ENCODE data around the gene SH3TC2.

Gene SH3TC2

DNA sequence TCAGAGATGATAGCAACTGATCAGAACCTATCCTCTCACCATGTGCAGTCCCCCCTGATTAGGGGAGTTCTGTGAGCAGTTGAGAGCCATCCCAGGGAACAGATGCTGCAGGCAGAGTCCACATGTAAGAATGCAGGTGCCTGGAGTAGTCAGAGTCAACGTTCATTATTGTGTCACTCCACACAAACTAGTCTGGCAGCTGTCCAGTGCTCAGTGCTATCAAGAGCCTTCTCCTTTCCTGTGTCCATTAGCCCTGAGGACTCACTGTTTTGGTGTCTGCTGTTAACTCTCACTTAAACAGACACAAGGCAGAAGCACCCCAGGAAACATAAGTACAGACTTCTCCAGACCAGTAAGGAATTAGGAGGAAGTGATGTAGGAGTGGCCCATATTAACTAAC, 2.5 kb downstream of the SH3TC2 start:
- DNase-seq (ENCODE audit: low read depth): no peak

DNA sequence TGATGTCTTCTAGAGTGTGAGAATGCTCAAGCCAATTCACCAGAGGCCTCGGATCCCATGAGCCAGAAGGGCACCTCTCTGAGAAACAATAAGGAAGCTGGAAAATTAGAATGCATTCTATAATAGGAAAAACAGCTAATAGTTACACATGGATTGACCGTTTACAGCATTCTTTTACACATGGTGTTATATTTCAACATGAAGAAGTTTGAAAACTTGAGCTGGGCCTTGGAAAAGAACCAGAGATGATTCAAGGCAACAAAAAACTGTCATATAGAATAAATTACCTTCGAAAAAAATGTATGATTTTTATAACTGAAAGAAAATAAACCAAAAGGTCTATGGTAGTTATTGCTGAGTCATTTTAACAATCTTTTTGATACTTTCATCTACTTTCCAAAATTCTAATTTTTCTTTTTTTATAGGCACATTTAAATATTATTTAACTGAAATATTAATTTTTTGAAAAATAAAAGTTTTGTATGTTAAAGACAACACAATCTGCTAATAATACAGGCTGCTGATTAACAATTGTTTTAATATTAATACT, 6.2 kb downstream of the SH3TC2 start:
- DNase-seq (ENCODE audit: low read depth): no peak

DNA sequence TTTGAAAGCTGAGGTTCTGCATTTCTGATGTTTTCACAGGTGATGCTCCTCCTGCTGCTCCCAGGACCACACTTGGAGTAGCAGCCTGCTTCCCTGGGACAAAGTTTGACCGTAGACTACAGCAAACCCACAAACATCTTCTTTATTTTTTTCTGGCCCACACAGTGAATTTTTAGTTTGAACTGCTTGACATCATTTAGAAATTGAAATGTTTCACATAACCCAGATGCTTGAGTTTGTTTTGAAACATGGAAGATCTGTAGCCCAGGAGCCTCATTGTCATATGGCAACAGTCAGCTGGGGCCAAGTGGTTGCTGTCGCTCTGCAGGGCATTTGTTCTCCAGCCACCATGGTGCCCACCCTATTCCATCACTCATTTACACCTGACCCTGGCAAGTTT, 8.4 kb downstream of the SH3TC2 start:
- no peak for DNase-seq (ENCODE audit: low read depth)

DNA sequence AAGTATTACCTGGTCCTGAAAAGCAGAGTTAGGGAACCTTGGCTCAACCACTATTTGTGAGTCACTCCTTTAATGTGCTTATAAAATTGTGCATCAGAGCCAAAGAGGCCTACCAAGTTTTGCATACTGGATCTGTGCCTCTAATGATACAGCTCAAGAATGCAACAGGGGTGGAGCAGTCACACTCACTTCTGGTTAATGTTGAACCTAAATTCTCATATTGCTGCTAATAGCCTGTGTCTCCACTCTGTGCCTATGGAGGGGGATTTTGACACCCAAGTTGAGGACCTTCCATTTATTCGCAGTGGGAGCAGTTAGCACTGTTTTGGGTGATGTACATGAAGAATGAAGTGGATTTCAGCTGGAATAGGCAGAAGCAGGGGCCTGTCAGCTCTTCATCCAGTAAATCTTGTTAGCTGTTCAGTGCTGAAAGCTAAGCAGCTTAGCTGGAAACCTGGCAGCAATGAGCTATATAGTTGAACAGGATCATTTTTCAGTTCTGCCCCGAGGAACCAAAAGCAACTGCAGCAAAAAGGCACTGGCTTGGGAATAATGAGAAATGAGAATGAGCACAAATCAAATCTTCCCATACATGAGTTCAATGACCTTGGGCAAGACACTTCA, 9.7 kb downstream of the SH3TC2 start:
- DNase-seq (ENCODE audit: low read depth): no peak

DNA sequence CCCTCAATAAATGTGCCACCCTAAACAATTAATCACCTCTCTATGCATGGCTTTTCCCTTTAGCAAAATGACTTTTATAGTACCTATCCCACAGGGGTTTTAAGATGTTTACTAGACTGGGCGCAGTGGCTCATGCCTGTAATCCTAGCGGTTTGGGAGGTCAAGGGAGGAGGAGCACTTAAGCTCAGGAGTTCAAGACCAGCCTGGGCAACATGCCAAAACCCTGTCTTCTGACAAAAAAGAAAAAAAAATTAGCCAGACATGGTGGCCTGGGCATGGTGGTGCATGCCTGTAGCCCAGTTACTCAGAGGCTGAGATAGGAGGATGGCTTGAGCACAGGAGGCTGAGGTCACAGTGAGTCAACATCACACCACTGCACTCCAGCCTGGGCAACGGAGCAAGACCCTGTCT, 13.5 kb downstream of the SH3TC2 start:
- DNase-seq (ENCODE audit: low read depth): no peak

DNA sequence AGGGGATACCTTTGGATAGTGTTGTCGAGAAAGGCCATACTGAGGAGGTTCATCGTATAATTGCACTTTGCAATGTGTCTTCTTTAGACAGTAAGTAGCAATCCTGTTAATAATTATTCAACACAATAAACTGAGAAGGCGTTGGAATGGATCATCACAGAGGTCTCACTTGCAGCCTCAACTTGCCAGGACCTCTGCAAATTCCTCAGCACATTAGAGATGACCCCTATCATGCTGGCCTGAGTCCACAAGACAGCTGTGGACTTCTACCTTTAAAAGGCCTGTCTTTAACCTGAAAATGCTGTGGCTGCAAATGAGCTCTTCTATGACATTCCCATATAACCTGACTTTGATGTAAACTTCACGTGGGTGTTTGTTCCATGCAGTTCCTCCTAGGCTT, 14.1 kb downstream of the SH3TC2 start:
- DNase-seq (ENCODE audit: low read depth): no peak

DNA sequence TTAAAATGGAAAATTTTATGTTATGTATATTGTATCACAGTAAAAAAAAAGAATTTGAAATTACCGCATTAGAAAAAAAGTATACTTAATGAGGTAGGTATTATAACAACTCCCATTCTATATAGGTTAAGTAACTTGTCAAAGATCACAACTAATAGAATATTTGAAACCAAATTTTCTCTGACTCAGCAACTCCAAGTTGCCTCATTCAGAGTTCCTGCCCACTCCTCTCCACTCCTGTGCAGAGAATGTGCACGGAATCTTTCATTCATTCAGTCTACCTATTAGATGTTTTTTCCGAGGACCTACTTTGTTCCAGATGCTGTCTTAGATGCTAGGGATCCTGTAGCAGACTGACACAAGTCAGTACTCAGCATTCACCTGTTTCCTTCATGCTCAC, 15.4 kb downstream of the SH3TC2 start:
- DNase-seq (ENCODE audit: low read depth): no peak

DNA sequence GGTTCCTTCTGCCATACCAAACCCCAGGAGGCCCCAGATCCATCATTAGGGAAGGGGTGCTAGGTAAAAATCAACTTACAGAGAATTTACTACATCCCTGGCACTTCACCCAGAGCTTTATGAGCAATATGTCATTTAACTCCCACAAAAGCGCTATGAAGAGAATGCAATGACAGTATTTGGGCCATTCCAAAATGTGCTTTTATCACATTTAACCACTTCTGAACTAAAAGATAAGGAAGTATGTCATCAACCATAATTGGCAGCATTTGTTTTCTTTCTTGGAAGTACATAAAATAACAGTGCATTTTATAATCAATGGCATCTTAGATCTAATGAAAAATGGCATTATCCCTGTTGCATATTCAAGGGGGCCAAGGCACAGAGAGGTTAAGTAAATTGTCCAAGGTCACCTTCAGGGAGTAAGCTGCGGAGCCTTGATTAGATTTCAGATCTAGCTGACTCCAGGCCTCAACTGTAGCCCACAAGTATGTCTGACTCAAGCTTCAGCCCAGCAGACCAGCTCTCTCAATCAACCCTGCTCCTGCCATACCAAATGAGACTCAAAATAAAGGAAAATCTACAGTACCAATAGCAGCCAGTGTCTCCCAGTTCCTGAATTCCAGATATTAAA, 16.5 kb downstream of the SH3TC2 start:
- no peak for DNase-seq (ENCODE audit: low read depth)

DNA sequence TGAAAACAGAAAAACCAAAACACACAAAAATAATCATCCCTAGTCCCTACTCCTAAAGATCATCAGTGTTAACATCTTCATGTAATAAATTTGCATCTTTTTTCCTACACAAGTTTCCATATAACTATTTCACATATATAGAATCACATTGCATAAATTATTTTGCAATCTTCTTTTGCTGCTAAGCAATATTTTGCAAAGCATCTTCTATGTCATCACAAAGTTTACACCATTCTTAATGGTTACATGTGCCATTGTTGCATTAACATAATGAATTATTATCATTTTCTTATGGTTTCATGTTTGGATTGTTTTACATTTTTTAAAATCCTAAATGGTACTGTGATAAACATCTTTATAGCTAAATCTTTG, 17.8 kb downstream of the SH3TC2 start:
- DNase-seq (ENCODE audit: low read depth): no peak

DNA sequence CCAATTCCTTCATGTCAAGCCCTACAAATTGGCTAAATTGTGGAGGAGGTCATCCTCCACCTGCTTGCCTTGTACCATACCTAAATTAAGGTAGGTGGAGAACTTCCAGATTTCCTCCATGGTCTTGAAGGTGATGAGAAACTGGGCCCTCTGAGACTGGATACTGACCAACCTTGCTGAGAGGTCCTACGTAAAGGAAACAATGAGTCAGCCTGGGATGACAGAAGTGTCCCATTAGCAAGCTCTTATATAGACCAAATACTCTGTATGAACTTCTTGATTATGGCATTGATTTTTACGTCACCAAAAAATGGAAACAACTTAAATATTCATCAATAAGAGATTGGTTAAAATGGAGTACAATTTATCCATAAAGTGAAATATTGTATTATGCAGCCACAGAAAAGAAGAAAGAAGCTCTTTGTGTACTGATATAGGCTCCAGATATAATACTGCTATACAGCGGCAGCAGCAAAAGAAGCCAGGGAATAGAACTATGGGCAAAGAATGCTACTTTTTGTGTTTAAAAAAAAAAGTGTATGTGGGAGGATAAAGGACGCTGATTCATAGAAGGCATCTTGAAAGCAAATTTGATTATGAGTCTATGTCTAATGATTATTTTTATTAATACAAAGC, 18.3 kb downstream of the SH3TC2 start:
- no peak for DNase-seq (ENCODE audit: low read depth)

DNA sequence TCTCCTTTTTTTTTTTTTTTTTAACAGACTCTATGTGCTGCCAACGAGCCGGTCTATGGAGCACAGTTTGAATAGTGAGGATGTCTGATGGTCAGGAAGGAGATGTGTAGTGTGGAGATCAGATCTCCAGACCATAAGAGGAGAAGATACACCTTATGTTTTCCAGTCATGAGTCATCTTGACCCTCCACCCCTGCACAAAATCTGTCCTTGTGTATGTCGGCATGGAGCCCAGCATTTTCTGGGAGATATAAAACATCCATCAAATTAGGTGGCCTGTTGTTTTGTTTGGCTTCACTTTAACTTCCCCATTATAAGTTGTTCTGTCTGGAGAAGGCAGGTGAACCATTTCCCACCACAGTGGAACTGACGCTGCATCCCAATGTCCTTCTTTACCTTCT, 19.2 kb downstream of the SH3TC2 start:
- DNase-seq (ENCODE audit: low read depth): no peak

DNA sequence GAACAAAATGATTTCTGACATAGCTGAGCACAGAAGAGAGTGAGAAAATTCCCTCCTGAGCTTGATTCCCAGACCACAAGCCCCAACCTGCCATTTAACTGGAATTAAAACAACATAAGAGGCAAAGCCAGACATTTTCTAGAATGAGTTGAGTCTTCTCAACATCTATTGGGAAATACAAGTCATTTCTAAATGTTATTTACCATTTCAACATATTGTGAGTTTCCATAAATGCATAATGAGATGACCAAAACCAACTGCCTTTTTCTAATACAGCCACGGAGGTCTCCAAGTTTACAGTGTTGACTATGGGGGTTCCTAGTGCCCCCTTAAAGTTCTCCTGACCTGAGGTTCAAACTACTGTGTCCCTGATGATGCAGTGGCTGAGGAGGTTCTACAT, 20.0 kb downstream of the SH3TC2 start:
- no peak for DNase-seq (ENCODE audit: low read depth)

DNA sequence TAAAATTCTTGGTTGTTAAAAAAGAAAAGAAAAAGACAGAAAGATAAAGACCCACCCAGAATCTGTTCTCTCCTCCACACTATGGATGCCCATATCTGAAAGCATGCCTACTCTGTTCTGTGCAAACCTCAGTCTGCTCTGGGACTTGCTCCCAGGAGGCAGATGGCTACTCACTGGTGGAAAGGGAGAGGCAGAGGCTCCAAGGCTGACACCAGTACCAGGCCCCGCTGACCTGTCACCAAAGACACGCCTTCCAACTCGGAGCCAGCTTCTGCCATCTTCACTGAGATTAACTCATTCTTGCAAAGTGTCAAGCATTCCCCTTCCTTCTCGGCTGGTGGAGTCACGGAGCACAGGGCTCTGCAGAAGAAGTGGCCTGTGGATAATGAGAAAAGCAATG, 21.6 kb downstream of the SH3TC2 start:
- no peak for DNase-seq (ENCODE audit: low read depth)

DNA sequence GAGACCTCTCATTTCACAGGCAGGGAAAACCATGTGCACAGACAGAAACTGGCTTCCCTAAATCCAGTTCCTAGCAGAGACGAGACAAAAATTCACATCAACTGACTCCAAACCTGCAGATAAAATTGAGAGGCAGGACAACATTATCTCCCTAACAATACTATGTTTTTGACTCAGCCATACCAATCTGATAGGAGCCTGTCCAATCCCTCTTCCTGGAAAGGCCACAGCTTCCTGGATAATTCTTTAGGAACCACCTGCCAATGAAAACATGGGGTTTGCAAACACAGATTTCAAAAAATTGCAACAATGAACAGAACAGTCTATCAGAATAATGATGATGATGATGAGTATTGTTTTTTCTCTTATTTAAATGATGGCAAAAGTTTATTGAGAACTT, 22.4 kb downstream of the SH3TC2 start:
- no peak for DNase-seq (ENCODE audit: low read depth)

DNA sequence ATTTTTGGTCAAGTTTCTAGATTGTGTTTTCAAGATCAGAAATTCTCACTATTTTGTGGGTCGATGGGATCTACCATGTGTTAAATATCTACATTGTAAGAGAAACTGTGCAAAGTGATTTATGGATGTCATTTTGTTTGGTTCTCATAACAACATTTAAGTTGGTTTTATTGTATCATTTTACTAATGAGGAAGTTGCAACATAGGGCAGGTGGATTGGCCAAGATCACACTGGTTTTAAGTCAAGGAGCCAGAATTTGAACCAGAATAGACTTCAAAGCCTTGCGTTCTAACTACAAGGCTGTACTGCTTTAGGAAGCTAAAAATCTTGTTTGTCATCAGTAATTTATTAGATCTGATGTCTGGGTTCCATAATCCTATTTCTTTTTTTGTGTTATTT, 23.4 kb downstream of the SH3TC2 start:
- DNase-seq (ENCODE audit: low read depth): no peak

DNA sequence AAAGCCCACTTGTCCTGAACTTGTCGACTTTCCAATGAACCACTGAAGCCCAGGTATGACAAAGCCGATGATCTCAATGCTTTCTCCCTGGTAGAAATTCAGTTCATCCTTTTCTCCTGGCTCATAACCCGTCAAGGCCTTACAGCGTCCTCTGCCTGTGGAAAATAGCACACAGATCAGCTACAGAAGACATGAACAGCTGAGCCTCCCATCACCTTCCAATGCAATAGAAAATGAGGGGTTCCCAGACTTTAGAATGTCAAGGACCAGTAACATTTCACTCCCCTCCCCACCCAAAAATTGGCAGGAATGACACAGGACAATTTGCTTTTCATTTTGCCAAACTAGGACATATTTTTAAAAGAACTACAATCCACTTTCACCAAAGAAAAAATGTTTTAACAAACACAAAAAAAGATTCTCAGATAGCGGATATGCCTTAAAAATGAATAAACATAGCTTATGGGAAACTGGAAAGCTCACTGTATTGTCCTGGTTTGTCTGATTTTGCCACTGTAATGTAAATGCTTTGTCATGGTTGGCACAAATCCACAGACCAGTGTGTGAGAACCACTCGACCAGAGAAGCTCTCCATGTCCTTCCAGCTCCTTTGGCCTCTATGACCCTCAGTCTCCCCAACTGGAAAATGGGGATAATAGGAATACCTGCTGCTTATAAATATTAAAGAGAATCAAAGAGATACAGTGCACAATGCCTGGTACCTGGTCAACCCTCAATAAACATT, 24.4 kb downstream of the SH3TC2 start:
- DNase-seq (ENCODE audit: low read depth): no peak

DNA sequence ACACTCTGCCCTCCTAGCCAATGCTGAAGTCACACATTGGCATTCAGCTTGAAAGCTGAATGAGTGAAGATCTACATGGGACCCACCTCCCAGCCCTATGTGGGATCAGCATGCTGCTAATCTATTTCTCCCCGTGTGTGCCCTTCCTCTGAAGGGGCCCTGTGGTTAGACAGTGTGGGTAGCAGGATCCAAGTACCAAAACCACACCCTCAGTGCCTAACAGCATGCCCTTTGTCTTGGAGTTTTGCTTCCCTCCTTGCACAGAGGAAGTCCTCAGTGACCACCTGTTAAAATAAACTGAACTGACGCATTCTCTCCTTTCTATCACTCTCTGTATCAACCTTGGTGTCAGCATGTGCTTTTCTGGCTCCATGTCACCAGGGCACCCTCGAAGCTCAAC, 25.0 kb downstream of the SH3TC2 start:
- no peak for DNase-seq (ENCODE audit: low read depth)

DNA sequence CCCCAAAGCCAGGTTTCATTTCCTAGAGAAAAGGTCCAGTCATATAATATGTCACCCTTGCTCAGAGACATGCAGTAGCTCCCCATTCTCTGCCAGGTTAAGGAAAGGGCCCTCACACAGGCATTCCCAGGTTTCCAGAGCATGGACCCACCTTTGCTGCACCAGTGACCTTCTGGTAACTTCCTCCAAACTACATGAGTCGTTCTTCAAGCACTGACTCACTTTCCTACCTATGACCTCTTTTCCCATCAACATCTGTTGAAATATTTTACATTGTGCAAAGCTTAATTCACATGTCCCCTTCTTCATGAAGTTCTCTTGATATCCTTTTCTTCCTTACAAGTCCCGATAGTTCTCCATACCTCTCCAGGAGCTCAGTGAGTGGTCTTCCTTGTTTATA, 25.9 kb downstream of the SH3TC2 start:
- no peak for DNase-seq (ENCODE audit: low read depth)

DNA sequence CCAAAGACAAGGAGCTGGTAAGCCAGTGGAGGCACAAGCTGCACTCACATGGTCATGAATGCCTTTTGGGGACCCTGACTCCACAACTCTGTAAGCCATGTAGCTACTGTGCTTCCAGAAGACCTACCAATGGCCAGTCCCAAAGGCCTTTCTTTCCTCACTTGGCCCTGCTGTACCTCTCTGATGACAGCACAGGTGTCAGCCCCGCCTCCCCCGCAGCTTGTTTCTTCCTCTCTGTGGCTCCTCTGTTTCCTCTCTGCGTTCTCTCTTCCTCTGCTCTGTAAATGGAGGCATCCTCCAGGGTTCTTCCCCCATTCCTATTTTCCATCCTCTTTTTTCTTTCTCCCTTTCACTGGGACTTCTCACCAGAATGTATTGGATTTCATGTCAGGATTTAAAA, 26.7 kb downstream of the SH3TC2 start:
- no peak for DNase-seq (ENCODE audit: low read depth)

DNA sequence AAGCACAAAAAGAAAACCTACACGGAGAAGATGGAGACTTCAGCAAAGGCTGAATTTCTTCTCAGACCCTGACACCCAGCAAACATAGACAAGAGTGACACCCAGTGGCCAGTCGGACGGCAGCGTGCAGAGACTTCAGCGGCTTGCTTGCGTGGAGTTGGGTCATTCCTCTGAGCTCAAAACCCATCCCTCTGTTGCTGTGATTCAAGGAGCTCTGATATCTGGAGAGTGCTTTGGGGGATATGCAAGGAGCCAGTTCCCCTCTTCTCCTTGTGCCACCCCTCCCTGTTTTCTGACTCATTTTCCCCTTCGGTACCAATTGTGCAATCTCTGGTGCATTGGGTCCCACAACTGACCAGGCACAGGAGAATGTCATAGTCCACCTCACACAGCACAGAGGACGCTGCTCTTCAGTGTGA, 27.5 kb downstream of the SH3TC2 start:
- DNase-seq (ENCODE audit: low read depth): peak; percentile 42

DNA sequence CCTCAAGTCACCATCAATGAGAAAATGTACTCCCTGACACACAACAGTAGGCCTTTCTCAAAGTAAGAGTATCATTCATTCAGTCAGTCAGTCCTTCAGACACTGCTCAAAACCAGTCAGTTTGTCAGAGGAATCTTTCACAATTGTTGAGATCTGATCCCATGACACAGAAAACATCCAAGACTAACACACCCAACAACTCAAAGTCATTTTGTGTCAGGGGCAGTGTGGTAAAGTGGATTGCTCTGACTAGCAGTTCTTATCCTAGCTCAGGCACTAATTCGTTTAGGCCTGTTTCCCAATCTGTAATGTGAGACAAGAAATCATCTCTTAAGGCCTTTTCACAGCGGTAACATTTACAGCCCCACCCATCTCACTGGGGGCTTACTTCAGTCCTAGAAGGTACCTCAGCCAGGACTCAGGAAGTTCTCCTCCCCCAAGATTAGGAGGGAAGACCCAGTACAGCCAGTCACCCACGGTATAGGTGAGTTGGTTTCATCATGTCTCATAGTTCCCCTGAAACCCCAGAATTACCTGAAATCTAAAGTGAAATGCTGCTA, 31.9 kb downstream of the SH3TC2 start:
- DNase-seq (ENCODE audit: low read depth): no peak

DNA sequence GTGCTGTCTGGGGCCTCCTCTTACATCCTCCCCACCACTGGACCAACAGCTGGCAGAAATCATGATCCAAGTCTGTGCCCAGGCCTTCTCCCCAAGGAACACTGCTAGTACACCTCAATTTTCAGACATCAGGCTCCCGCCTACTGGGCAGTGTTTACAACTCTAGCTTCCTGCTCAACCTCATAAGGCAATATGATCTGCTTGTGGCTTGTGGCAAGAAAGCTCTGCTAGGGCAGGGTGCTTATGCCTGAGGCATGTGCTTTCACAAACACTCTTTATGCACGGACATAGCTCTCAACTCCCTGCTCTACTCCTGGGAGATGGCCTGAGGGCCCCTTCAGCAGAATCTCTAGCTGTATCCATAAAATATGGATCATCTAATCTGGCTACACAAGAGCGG, 32.5 kb downstream of the SH3TC2 start:
- DNase-seq (ENCODE audit: low read depth): no peak

DNA sequence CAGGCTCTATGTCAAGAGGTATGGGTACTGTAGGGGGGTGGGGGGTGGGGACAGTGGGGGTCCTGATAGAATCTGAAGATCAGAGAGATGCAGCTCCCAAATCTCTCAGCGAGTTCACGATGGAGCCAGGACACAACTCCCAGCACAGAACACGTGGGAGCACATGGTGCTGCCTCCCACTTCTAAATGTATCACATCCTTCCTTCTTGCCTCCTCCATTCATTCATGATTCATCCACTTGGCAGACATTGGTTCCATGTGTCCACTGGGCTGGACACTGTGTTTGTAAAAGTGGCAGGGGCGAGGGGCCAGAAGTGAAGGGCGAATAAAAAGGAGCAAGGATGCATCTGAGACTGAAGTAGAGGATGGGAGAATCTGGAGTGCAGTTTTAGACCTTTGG, 33.9 kb downstream of the SH3TC2 start:
- DNase-seq (ENCODE audit: low read depth): no peak

All from stimulated activated CD8-positive, alpha-beta memory T cell treated with anti-CD3 and anti-CD28 coated beads, Interleukin-15, amount 100 ng/mL, for 1 hour (primary cell).